Measurements from ENCODE around the gene EFNB3. TPM values are rescaled to one million over a fixed set of nuclear protein-coding genes. Genes with fewer than 3 reads are reported as not detected.

EFNB3 gene
- total RNA-seq, 4 donors from 2014 or later: 0.22 to 0.82 (median 0.55) TPM

DNA sequence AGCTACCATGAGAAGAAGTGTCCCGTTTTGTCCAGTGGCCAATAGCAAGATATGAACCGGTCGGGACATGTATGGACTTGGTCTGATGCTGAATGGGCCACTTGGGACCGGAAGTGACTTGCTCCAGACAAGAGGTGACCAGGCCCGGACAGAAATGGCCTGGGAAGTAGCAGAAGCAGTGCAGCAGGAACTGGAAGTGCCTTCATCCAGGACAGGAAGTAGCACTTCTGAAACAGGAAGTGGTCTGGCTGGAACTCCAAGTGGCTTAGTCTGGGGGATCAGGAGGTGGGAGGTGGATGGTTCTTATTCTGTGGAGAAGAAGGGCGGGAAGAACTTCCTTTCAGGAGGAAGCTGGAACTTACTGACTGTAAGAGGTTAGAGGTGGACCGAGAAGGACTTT lies 5.3 kb downstream of the EFNB3 start:
- TF ChIP-seq, protein P1, sequence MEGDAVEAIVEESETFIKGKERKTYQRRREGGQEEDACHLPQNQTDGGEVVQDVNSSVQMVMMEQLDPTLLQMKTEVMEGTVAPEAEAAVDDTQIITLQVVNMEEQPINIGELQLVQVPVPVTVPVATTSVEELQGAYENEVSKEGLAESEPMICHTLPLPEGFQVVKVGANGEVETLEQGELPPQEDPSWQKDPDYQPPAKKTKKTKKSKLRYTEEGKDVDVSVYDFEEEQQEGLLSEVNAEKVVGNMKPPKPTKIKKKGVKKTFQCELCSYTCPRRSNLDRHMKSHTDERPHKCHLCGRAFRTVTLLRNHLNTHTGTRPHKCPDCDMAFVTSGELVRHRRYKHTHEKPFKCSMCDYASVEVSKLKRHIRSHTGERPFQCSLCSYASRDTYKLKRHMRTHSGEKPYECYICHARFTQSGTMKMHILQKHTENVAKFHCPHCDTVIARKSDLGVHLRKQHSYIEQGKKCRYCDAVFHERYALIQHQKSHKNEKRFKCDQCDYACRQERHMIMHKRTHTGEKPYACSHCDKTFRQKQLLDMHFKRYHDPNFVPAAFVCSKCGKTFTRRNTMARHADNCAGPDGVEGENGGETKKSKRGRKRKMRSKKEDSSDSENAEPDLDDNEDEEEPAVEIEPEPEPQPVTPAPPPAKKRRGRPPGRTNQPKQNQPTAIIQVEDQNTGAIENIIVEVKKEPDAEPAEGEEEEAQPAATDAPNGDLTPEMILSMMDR (IDR thresholded peaks at IDR 0.05; ENCODE audit: low read depth): no peak

DNA sequence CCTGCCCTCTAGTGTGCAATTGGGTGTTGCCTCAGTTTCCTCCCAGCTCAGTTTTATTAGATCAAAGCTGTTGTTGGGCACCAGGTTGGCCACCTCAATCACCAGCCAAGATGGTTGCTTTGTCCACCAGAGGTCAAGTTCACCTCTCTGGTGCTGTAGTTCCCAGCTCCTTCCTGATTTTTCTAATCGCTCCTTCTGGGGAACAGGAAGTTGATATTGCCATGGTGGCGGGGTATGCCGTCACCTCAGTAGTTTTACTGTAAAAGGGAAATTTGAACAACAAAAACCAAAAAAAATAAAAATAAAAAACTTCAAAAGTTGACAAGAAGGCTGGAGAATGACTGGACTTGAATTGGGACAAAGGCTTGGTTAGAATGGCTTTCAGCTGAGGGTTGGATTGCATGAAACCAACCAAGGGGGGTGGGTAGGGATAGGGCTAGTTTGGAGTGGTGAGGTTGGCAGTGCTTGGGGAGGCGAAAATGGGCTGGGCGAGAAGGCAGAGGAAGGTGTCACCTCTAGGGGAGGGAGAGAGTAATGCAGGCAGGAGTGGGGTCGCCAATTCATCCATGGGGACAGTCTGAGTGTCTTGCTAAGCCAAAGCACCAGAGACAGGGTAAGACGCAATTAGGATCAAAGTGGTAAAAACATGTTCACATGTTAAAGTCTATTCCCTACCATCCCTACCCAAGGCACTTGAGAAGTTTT lies 6.2 kb downstream of the EFNB3 start:
- TF ChIP-seq, protein P1 (IDR thresholded peaks at IDR 0.05; ENCODE audit: low read depth): no peak

DNA sequence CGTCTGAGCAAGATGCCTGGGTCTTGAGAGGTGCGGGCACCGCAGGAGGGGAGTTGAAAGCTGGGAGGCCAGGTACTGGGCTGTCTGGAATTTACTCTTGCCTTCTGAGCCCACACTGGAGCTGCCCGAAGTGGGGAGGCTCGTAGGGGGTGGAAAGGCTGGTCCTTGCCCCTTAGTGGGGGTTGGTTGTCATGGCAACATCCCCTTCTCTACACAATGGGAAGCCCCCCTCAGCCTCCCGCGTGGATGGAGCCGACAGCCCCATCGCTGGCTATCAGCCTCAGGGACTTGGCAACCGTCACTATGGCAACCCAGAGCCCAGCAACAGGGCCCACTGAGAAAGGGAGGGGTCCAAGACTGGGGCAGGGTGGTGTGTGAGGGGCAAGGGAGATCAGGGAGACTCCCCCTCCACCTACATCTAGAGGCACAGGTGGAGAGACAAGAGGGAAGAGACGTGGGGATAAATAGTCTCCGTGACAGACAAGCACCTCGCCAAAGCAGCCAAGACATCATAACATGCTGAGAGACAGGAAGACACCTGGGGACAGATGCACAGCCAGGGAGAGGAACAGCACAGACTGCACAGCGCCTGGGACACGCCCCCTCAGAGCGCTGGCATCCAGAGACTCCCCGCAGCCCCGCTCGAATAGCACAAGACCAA lies 7.2 kb downstream of the EFNB3 start:
- TF ChIP-seq, protein P1 (IDR thresholded peaks at IDR 0.05; ENCODE audit: low read depth): no peak

DNA sequence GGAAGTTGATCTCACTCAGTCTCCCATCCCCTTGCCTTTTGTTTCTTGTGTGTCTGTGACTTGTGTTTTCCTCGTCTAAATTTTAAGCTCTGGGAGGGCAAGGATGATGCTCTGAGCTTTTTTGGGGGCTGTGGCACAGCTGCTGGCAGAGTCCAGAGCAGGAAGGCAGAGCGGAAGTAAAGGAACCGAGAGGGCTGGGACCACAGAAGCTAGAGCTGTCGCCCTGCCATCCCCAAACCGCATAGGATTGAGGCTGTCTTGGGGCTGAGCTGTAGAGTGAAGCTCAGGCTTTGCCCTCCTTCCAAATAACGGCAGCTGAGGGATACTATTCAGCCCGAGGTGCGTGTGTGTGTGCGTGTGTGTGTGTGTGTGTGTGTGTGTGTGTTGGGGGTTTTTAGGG lies 8.8 kb downstream of the EFNB3 start:
- TF ChIP-seq, protein P1 (IDR thresholded peaks at IDR 0.05; ENCODE audit: low read depth): no peak

DNA sequence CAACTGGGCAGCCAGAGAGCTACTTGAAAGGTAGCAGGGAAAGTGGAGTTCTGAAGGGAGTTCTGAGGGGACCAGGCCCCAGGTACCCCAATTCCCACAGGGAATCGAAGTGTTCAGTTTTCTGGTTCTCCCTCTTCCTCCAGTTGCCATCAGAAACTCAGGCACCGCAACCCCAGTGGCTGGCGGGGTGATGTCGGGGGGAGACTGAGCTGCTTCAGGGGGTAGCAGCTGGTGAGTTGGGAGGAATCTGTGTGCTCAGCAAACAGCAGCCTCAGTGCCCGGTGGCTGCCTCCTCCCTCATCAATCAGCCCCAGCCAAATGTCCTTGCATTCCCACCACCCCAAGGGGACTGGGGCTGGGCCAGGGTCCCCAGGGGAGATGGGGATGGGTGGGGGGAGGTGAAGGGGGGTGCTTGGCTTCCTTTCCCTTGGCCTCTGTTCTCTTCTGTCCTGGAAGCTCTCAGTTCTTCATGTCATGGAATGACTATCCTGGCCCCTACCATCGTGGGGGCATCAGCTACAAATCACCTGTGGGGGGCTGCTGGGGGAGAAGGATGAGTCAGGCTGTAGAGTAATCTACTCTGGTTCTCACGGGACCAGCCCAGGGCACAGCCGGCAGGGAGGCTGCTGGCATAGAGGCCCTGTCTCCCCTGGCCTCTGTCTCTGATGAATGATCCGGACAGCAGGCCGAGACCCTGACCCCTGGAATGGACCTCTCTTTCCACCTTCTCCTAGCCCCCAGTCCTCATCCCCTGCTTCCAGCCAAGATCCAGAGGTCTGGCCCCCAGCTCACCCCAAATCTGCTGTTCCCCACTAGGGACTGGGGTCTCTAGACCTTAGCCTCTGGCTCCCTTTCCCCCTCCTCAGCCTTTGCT lies 10.0 kb downstream of the EFNB3 start:
- TF ChIP-seq, protein P1 (IDR thresholded peaks at IDR 0.05; ENCODE audit: low read depth): no peak

DNA sequence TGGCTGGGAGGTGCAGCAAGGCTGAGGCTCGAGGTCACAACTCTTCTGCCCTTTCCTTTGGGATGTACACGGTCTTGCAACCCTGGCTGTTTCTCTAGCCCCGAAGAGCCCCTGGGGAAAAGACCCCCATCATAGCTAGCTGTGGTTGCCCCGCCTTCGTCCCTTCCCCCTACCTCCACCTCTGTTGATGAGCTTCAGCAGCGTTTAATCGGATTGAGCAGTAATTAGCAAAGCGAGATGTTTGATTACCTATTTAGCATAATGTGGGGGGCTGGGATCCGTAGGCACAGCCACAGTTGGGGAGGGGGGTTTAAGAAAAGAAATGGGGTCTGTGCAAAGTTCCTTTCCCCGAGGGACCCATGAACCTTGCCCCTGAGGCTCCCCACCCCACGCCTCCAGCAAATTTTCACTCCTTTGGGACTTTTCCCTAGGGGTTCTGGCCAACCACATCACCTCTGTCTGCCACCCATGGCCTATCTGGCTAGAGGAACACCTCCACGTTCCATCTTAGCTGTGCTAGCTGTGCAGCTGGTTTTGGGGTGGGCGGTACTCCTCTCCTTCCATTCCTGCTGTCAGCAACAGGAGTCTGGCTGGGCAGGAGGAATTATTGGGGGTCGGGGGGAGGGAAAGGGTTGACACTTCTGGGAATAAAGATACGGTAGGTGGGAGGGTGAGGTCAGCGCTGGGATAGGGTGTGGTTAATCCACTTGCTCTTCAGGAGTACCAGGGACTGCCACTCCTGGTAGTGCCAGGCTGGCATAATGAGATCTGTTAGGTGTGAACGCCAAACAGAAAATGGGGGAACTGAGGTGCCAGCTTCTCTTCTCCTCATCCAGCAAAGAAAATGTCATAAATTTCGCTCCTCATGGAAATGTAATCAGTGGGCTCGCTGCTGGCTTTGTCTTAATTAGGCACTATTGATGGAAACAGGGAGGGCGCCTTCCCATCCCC lies 11.2 kb downstream of the EFNB3 start:
- TF ChIP-seq, protein P1 (IDR thresholded peaks at IDR 0.05; ENCODE audit: low read depth): no peak
